SK-N-SH treated with all-trans-retinoic acid at 6 μM for 48 hours (cell line): Measurements from ENCODE around the gene PBX3.

Experiments
- ATAC-seq: fragments of 200-7000 bp; cut with Tn5 transposase; 3 replicates; pipeline ENCODE4 v1.9.1; 2020; ENCODE audit warnings: mild to moderate bottlenecking, moderate library complexity
- BACH2 ChIP-seq: fragments of 250-450 bp; sonication (Bioruptor Pico); IDR thresholded peaks from 2 replicates; pipeline ENCODE4 v1.9.0; 2021; ENCODE audit warnings: mild to moderate bottlenecking, borderline replicate concordance
- CREB5 ChIP-seq: fragments of 250-450 bp; sonication (Bioruptor Pico); IDR thresholded peaks from 2 replicates; pipeline ENCODE4 v1.5.1; 2020; ENCODE audit warnings: low read depth, mild to moderate bottlenecking, moderate library complexity
- CSDC2 ChIP-seq: fragments of 250-450 bp; sonication (Bioruptor Pico); IDR thresholded peaks from 2 replicates; pipeline ENCODE4 v1.5.0; 2020; ENCODE audit warnings: mild to moderate bottlenecking, moderate library complexity
- GLIS3 ChIP-seq: fragments of 250-450 bp; sonication (Bioruptor Pico); IDR thresholded peaks from 2 replicates; pipeline ENCODE4 v1.5.0; 2020; ENCODE audit warnings: mild to moderate bottlenecking, moderate library complexity
- ISL1 ChIP-seq: fragments of 250-450 bp; sonication (Bioruptor Pico); IDR thresholded peaks from 2 replicates; pipeline ENCODE4 v2.1.2; 2022; ENCODE audit warnings: mild to moderate bottlenecking, moderate library complexity
- PATZ1 ChIP-seq: fragments of 250-450 bp; sonication (Bioruptor Pico); IDR thresholded peaks from 2 replicates; pipeline ENCODE4 v1.8.0; 2020; ENCODE audit warnings: mild to moderate bottlenecking, moderate library complexity, borderline replicate concordance
- PPARA ChIP-seq: fragments of 250-450 bp; sonication (Bioruptor Pico); IDR thresholded peaks from 2 replicates; pipeline ENCODE4 v1.5.0; 2020; ENCODE audit warnings: mild to moderate bottlenecking, borderline replicate concordance
- SNAI2 ChIP-seq: fragments of 250-450 bp; sonication (Bioruptor Pico); IDR thresholded peaks from 2 replicates; pipeline ENCODE4 v1.5.0; 2020; ENCODE audit warnings: mild to moderate bottlenecking, moderate library complexity
- TCF4 ChIP-seq: fragments of 250-450 bp; sonication (Bioruptor Pico); IDR thresholded peaks from 2 replicates; pipeline ENCODE4 v1.8.0; 2021; ENCODE audit warnings: mild to moderate bottlenecking, moderate library complexity, borderline replicate concordance
- TOX ChIP-seq: fragments of 250-450 bp; sonication (Bioruptor Pico); IDR thresholded peaks from 2 replicates; pipeline ENCODE4 v1.8.0; 2021; ENCODE audit warnings: mild to moderate bottlenecking, moderate library complexity, borderline replicate concordance
- ZC3H10 ChIP-seq: fragments of 250-450 bp; sonication (Bioruptor Pico); IDR thresholded peaks from 2 replicates; pipeline ENCODE4 v1.5.1; 2021; ENCODE audit warnings: mild to moderate bottlenecking, moderate library complexity
- ZFP3 ChIP-seq: fragments of 250-450 bp; sonication (Bioruptor Pico); IDR thresholded peaks from 2 replicates; pipeline ENCODE4 v1.5.0; 2020; ENCODE audit warnings: mild to moderate bottlenecking, moderate library complexity
- ZFP30 ChIP-seq: fragments of 450-650 bp; formaldehyde crosslinking; IDR thresholded peaks from 2 replicates; pipeline ENCODE4 v1.5.0; 2022; ENCODE audit warnings: mild to moderate bottlenecking, moderate library complexity
- ZNF565 ChIP-seq: fragments of 450-650 bp; formaldehyde crosslinking; conservative IDR thresholded peaks from 2 replicates; pipeline ENCODE4 v1.5.0; 2020; ENCODE audit warnings: low read depth, mild to moderate bottlenecking, moderate library complexity
- ZNF8 ChIP-seq: fragments of 450-650 bp; formaldehyde crosslinking; IDR thresholded peaks from 2 replicates; pipeline ENCODE4 v1.5.0; 2020; ENCODE audit warnings: mild to moderate bottlenecking, moderate library complexity
- TF ChIP-seq, protein P1 (sequence below): fragments of 250-450 bp; sonication (Bioruptor Pico); IDR thresholded peaks from 2 replicates; pipeline ENCODE4 v1.8.0; 2021; ENCODE audit warnings: low read depth, mild to moderate bottlenecking, moderate library complexity, borderline replicate concordance
- TF ChIP-seq, protein P2 (sequence below): fragments of 250-450 bp; sonication (Bioruptor Pico); IDR thresholded peaks from 2 replicates; pipeline ENCODE4 v1.5.1; 2021; ENCODE audit warnings: mild to moderate bottlenecking, moderate library complexity
- TF ChIP-seq, protein P3 (sequence below): fragments of 250-450 bp; sonication (Bioruptor Pico); IDR thresholded peaks from 2 replicates; pipeline ENCODE4 v1.5.0; 2020; ENCODE audit warnings: mild to moderate bottlenecking, moderate library complexity

PBX3 gene

GRCh38 chr9:125885405-125886034, 138.3 kb downstream of the PBX3 start:
- TF ChIP-seq, protein P1, sequence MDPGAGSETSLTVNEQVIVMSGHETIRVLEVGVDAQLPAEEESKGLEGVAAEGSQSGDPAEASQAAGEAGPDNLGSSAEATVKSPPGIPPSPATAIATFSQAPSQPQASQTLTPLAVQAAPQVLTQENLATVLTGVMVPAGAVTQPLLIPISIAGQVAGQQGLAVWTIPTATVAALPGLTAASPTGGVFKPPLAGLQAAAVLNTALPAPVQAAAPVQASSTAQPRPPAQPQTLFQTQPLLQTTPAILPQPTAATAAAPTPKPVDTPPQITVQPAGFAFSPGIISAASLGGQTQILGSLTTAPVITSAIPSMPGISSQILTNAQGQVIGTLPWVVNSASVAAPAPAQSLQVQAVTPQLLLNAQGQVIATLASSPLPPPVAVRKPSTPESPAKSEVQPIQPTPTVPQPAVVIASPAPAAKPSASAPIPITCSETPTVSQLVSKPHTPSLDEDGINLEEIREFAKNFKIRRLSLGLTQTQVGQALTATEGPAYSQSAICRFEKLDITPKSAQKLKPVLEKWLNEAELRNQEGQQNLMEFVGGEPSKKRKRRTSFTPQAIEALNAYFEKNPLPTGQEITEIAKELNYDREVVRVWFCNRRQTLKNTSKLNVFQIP, result no peak
- TF ChIP-seq, protein P2, sequence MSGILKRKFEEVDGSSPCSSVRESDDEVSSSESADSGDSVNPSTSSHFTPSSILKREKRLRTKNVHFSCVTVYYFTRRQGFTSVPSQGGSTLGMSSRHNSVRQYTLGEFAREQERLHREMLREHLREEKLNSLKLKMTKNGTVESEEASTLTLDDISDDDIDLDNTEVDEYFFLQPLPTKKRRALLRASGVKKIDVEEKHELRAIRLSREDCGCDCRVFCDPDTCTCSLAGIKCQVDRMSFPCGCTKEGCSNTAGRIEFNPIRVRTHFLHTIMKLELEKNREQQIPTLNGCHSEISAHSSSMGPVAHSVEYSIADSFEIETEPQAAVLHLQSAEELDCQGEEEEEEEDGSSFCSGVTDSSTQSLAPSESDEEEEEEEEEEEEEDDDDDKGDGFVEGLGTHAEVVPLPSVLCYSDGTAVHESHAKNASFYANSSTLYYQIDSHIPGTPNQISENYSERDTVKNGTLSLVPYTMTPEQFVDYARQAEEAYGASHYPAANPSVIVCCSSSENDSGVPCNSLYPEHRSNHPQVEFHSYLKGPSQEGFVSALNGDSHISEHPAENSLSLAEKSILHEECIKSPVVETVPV (CRISPR knock-in tag), result no peak
- TF ChIP-seq CSDC2 (CRISPR knock-in tag), result no peak
- TF ChIP-seq, protein P3, sequence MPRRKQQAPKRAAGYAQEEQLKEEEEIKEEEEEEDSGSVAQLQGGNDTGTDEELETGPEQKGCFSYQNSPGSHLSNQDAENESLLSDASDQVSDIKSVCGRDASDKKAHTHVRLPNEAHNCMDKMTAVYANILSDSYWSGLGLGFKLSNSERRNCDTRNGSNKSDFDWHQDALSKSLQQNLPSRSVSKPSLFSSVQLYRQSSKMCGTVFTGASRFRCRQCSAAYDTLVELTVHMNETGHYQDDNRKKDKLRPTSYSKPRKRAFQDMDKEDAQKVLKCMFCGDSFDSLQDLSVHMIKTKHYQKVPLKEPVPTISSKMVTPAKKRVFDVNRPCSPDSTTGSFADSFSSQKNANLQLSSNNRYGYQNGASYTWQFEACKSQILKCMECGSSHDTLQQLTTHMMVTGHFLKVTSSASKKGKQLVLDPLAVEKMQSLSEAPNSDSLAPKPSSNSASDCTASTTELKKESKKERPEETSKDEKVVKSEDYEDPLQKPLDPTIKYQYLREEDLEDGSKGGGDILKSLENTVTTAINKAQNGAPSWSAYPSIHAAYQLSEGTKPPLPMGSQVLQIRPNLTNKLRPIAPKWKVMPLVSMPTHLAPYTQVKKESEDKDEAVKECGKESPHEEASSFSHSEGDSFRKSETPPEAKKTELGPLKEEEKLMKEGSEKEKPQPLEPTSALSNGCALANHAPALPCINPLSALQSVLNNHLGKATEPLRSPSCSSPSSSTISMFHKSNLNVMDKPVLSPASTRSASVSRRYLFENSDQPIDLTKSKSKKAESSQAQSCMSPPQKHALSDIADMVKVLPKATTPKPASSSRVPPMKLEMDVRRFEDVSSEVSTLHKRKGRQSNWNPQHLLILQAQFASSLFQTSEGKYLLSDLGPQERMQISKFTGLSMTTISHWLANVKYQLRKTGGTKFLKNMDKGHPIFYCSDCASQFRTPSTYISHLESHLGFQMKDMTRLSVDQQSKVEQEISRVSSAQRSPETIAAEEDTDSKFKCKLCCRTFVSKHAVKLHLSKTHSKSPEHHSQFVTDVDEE (CRISPR knock-in tag), result no peak
- no peak for TF ChIP-seq BACH2
- no peak for TF ChIP-seq CREB5
- TF ChIP-seq ZNF8, result no peak
- TF ChIP-seq ZFP30 (CRISPR knock-in tag), result no peak
- TF ChIP-seq ZNF565, result no peak
- no peak for TF ChIP-seq TOX (CRISPR knock-in tag)
- no peak for TF ChIP-seq TCF4
- TF ChIP-seq ZC3H10 (CRISPR knock-in tag), result no peak
- ATAC-seq, result no peak

GRCh38 chr9:125886365-125886764, 139.2 kb downstream of the PBX3 start:
- no peak for ATAC-seq
- TF ChIP-seq GLIS3 (CRISPR knock-in tag), result no peak
- TF ChIP-seq CREB5, result no peak
- no peak for TF ChIP-seq PPARA (CRISPR knock-in tag)
- TF ChIP-seq PATZ1, result no peak
- no peak for TF ChIP-seq BACH2
- no peak for TF ChIP-seq TOX (CRISPR knock-in tag)
- TF ChIP-seq SNAI2, result no peak
- TF ChIP-seq ZNF8, result no peak
- TF ChIP-seq, protein P2 (CRISPR knock-in tag), result no peak
- TF ChIP-seq ISL1, result no peak
- no peak for TF ChIP-seq ZC3H10 (CRISPR knock-in tag)
- no peak for TF ChIP-seq ZFP3 (CRISPR knock-in tag)
- TF ChIP-seq, protein P3 (CRISPR knock-in tag), result no peak
- TF ChIP-seq, all 23 proteins: peak for 0
